ENCODE measurements around the gene KLF7. TPM values are rescaled to one million over a fixed set of nuclear protein-coding genes. Genes with fewer than 3 reads are reported as not detected.

The KLF7 gene
- total and polyA plus RNA-seq, 9 of the 15 experiments (the other 6 are each of a cell fraction or from before 2014, with no cell fraction given), result 0.04 to 0.54 (median 0.07) TPM

DNA sequence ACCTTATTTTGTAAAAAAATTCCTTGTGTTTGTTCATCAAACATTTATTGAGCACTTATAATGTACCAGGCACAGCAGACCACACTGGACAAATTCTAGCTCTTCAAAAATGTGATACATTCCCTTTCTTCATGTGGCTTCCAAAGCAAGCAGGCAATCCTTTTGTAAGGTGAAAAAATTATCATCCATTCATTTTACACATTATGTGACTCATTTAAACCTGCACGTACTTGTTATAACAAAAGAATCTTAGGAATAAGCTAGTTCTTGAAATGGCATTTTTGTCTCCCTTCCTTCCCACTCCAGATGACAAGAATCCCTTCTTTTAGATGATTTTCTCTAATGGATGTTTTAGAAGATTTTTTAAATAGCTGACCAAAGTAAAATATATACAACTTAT is 104.6 kb downstream of the KLF7 start (continued):
- TF ChIP-seq ZNF311 (CRISPR knock-in tag; IDR thresholded peaks at IDR 0.05) (no peak), HDAC6 (IDR thresholded peaks at IDR 0.05; ENCODE audit: low read depth, low read length) (no peak), KLF6 (CRISPR knock-in tag; IDR thresholded peaks at IDR 0.05; ENCODE audit: borderline replicate concordance) (no peak)

DNA sequence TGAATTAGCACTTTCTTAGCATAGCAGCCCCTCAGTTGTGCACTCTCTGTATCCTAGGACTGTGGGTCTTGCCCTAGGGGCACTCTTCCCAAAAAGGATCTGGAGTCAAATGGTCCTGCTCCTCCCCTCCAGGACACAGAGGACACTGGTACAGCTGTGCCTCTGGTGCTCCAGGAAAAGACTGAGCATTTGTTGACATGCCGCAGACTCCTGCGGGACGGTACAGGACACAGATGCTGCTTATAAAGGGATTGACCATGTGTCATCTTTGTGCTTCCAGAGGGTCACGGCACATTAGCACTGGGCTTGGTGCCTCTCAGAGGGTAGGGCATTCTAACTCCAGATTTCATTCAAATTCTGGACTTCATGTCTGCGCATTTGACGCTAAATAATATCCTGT is 110.5 kb downstream of the KLF7 start:
- FAIRE-seq (no peak), ATAC-seq (no peak), DNase-seq (ENCODE audit: extremely low read depth in 1 of 4, low spot score in 3 of 4) (no peak)
- BruUV-seq (replicated peaks), result no TSS peak
- Histone ChIP-seq H3K4me3 (no peak overlapping the region), H3K9ac (ENCODE audit: insufficient read depth in 1 of 2, low read depth in 2 of 2, low read length in 2 of 2) (no peak overlapping the region), H3K9me1 (ENCODE audit: control insufficient read depth, insufficient read depth, low read length) (no peaks in the 10 kb centered on the region), H3K9me3 (replicated peaks; ENCODE audit: control insufficient read depth, insufficient read depth, low read depth, low read length) (no peaks in the 10 kb centered on the region), H3K27me3 (ENCODE audit: control insufficient read depth in 2 of 2, insufficient read depth in 2 of 2, low read length in 2 of 2) (no peaks in the 10 kb centered on the region), H3K4me1 (replicated peaks in 1 of 2; ENCODE audit: control insufficient read depth in 2 of 2, insufficient read depth in 2 of 2, low read length in 2 of 2) (no peaks in the 10 kb centered on the region), H4K20me1 (replicated peaks; ENCODE audit: control insufficient read depth, insufficient read depth, low read length) (no peaks in the 10 kb centered on the region), H2AFZ (ENCODE audit: low read depth, low read length) (no peak overlapping the region), H3K79me2 (ENCODE audit: control insufficient read depth, insufficient read depth, low read length) (no peaks in the 10 kb centered on the region), H3K27ac (ENCODE audit: extremely low read depth, low read depth, low read length) (no peak overlapping the region), H3K4me2 (ENCODE audit: insufficient read depth, low read length) (no peak overlapping the region), H3K36me3 (ENCODE audit: control insufficient read depth, insufficient read depth, low read length) (no peaks in the 10 kb centered on the region)
- 33% methylated on average over 4 of the region's 6 CpGs for WGBS (ENCODE audit: insufficient coverage, low coverage, missing lambda C conversion rate)
- ChIA-PET CTCF (ENCODE audit: low intra/inter-chr PET ratio) (no interaction called here), POLR2A (no interaction called here)
- in situ Hi-C loops (cut with MboI) (no loop called here), intact Hi-C loops (cut with micrococcal nuclease) (no loop called here)
- TF ChIP-seq YY1 (IDR thresholded peaks at IDR 0.05; ENCODE audit: borderline replicate concordance in 1 of 3, control insufficient read depth in 1 of 3, extremely low read depth in 1 of 3, insufficient read depth in 3 of 3, insufficient read length in 1 of 3, insufficient replicate concordance in 2 of 3, low read depth in 1 of 3, low read length in 2 of 3) (no peak), NR1H2 (CRISPR knock-in tag; IDR thresholded peaks at IDR 0.05) (no peak), ILK (tag; IDR thresholded peaks at IDR 0.05; ENCODE audit: borderline replicate concordance, low read depth) (no peak)
- TF ChIP-seq, protein P1, sequence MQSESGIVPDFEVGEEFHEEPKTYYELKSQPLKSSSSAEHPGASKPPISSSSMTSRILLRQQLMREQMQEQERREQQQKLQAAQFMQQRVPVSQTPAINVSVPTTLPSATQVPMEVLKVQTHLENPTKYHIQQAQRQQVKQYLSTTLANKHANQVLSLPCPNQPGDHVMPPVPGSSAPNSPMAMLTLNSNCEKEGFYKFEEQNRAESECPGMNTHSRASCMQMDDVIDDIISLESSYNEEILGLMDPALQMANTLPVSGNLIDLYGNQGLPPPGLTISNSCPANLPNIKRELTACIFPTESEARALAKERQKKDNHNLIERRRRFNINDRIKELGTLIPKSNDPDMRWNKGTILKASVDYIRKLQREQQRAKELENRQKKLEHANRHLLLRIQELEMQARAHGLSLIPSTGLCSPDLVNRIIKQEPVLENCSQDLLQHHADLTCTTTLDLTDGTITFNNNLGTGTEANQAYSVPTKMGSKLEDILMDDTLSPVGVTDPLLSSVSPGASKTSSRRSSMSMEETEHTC (IDR thresholded peaks at IDR 0.05), result no peak
- TF ChIP-seq, protein P2, sequence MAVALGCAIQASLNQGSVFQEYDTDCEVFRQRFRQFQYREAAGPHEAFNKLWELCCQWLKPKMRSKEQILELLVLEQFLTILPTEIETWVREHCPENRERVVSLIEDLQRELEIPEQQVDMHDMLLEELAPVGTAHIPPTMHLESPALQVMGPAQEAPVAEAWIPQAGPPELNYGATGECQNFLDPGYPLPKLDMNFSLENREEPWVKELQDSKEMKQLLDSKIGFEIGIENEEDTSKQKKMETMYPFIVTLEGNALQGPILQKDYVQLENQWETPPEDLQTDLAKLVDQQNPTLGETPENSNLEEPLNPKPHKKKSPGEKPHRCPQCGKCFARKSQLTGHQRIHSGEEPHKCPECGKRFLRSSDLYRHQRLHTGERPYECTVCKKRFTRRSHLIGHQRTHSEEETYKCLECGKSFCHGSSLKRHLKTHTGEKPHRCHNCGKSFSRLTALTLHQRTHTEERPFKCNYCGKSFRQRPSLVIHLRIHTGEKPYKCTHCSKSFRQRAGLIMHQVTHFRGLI (CRISPR knock-in tag; IDR thresholded peaks at IDR 0.05), result no peak
- TF ChIP-seq, protein P3, sequence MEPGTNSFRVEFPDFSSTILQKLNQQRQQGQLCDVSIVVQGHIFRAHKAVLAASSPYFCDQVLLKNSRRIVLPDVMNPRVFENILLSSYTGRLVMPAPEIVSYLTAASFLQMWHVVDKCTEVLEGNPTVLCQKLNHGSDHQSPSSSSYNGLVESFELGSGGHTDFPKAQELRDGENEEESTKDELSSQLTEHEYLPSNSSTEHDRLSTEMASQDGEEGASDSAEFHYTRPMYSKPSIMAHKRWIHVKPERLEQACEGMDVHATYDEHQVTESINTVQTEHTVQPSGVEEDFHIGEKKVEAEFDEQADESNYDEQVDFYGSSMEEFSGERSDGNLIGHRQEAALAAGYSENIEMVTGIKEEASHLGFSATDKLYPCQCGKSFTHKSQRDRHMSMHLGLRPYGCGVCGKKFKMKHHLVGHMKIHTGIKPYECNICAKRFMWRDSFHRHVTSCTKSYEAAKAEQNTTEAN (CRISPR knock-in tag; IDR thresholded peaks at IDR 0.05), result no peak
- TF ChIP-seq, protein P4, sequence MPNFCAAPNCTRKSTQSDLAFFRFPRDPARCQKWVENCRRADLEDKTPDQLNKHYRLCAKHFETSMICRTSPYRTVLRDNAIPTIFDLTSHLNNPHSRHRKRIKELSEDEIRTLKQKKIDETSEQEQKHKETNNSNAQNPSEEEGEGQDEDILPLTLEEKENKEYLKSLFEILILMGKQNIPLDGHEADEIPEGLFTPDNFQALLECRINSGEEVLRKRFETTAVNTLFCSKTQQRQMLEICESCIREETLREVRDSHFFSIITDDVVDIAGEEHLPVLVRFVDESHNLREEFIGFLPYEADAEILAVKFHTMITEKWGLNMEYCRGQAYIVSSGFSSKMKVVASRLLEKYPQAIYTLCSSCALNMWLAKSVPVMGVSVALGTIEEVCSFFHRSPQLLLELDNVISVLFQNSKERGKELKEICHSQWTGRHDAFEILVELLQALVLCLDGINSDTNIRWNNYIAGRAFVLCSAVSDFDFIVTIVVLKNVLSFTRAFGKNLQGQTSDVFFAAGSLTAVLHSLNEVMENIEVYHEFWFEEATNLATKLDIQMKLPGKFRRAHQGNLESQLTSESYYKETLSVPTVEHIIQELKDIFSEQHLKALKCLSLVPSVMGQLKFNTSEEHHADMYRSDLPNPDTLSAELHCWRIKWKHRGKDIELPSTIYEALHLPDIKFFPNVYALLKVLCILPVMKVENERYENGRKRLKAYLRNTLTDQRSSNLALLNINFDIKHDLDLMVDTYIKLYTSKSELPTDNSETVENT (CRISPR knock-in tag; IDR thresholded peaks at IDR 0.05), result no peak
- TF ChIP-seq, protein P5, sequence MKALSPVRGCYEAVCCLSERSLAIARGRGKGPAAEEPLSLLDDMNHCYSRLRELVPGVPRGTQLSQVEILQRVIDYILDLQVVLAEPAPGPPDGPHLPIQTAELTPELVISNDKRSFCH (CRISPR knock-in tag; IDR thresholded peaks at IDR 0.05), result no peak
- TF ChIP-seq, protein P5 (tag; IDR thresholded peaks at IDR 0.05), result no peak
